Stimulated activated CD4-positive, alpha-beta T cell treated with anti-CD3 and anti-CD28 coated beads, TNF-alpha, amount 100 ng/mL, for 1 hour (primary cell): Measurements from ENCODE around the gene CKAP5.
A peak's percentile ranks its signal among the peaks of the same experiment; 100 is the strongest.

ENCODE experiments used
- DNase-seq, 3 donors: peaks; one replicate each; pipeline ENCODE4 v3.0.0-alpha.2; 2020; ENCODE audit warnings: low read depth in 3 of 3, low spot score in 1 of 3

Gene CKAP5

DNA sequence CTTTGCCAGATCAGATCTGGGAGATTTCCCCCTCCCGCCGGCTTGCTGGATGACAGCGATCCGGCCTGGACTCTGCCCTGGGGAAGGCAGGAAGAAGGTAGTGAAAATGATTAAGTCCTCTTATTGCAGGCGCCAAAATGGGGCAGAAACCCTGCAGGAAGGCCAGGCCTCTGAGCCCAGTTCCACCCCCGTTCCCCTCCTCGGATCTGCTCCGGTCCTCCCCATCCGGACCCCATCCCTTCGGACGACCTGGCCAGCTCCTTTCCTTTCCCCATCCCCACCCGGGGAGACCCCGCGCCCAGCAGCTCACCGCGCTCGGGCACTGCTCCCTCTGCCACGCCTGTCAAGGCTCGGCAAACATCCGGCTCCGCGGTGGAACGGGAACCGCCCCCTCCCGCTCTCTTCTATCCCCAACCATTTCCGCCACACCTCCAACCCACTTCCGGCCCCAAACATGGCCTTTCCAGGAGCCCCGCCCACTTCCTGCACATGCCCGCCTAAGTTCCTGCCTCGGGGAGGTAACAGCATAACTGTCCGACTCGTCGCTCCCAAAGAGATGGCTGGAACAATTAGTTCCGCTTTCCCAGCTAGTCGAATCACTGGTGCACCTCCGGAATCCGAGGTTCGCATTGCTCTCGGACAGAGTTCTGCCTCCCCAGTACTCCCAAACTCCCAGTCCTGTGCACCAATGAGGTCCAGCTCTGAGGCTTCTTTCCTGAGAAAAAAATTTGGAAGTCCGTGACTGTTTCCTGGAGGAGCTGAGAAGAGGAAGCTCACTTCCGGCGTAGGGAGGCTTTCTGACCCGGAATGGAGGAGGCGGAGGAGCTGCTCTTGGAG is 145.6 kb downstream of the CKAP5 start, which contains the start of the genes ARHGAP1 and ZNF408:
Gene ARHGAP1, minus strand, starts transcription at position 379 of the 837 bp plus-strand sequence. CDS start 4,512 bp downstream, outside the sequence.
Gene ZNF408, plus strand, starts transcription at position 791 of the 837 bp plus-strand sequence. Its CDS starts 17 bp downstream, at position 808.
- DNase-seq = peak; percentile 97 to 99 (median 97)

GRCh38 chr11:46698597-46698996 is 147.5 kb downstream of the CKAP5 start:
- no peak for DNase-seq

- DNase-seq = no peak
Measured at GRCh38 chr11:46697723-46698122, 148.4 kb downstream of the CKAP5 start.

GRCh38 chr11:46697303-46697702 is 148.8 kb downstream of the CKAP5 start:
- no peak for DNase-seq

GRCh38 chr11:46696212-46696558 is 149.9 kb downstream of the CKAP5 start:
- DNase-seq = no peak

DNA sequence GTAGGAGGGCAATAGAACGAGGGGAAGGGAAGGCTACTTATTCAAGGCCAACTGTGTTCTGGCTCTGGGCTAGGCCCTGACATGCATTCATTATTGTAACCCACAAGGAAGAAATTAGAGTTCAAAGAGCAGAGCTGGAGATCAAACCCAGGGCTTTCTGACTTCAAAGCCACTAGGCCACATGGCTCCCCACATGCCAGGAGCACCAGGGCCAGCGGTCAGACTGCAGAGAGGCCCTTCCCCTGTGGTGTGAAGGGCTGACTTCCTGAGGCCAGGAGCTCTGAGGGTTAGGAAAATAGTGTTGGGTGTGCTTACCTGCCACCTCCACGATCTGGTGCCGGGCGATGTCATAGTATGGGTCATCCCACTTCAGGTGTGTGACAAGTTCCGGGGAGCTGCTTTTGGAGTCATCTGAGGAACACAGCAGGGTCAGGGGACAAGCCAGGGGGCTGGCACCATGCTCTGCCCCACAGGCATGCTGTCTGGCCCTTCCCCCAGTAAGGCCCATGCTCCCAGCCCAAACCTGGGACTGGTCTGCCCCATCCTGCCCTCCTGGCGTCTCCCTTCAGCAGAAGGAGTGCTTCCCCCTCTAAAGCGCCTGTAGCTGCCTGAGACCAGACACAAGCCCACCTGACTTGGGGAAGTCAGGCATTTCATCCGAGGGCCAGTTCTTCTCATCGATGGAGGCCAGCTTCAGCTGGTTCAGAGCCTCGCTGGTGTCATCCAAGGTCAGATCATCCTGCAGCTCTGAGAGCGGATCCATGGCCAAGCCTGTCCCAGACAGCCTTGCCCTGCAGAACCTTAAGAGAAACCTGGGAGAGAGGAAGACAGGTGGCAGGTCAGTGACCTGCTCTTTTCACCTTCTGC is 150.5 kb downstream of the CKAP5 start:
- no peak for DNase-seq

DNA sequence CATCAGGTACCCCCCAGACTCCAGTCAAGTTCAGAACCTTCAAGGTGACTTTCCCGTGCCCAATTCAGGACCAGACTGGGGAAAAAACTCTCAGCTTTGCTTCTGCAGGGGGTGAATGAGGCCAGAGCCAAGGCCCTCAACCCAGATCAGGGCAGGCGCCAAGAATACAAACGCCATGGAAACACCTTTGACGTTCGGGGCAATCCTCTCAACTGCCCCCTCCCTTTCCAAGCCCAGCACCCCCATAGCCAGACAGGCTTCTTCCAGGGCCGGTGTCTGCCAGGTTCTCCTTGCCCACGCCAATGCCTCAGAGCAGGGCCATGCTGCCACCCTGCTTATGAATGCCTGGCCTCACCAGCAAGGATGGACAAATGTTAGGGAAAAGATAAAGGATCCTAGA is 151.5 kb downstream of the CKAP5 start:
- DNase-seq = no peak

DNA sequence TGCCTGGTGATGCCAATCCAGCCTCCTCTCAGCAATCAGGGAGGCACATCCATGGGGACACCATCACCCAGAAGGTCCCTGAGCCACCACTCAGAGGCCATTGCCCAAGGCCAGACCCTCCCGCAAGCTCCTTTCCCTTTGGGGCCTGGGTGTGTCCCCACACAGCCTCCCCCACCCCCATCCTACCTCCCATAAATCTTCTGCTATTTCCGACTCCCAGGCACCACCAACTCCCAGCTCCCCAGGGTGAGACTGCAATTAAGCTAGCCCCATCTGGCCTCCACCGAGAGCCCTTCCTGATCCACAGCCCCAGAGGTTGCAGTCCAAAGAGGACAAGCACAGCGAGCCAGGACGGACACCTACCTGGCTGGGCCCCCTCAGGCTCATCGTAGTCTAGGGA is 152.0 kb downstream of the CKAP5 start:
- DNase-seq = no peak

DNA sequence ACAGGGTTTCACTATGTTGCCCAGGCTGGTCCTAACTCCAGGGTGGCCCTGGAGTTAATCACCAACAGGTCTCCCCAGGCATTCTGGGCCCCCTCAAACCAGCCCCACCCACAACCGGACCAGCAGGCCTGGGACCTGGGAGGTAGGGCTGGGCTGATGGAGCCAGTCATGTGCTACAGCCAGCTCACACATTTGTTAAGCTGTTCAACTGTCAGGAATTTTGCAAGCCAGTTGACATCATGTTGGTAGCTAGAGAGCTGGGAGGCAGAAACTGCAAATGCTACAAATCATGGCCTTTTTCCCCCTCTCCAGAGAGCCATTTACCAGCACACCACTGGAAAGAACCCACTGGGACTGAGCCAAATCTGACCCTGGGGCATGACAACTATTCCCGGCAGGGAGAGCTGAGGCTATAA is 152.5 kb downstream of the CKAP5 start:
- DNase-seq = no peak
